GM21367 (cell line): ENCODE data around the gene SYNPR.
"Not testable (repeated sequence)": the region's sequence is repeated elsewhere in the genome, so short reads cannot be mapped to it uniquely, and the experiment has no call there.

Source experiments
- ATAC-seq: cut with Tn5 transposase; IDR thresholded peaks from one replicate; pipeline ENCODE4 v1.9.1; 2021; ENCODE audit not compliant: unreplicated experiment

The SYNPR gene

DNA sequence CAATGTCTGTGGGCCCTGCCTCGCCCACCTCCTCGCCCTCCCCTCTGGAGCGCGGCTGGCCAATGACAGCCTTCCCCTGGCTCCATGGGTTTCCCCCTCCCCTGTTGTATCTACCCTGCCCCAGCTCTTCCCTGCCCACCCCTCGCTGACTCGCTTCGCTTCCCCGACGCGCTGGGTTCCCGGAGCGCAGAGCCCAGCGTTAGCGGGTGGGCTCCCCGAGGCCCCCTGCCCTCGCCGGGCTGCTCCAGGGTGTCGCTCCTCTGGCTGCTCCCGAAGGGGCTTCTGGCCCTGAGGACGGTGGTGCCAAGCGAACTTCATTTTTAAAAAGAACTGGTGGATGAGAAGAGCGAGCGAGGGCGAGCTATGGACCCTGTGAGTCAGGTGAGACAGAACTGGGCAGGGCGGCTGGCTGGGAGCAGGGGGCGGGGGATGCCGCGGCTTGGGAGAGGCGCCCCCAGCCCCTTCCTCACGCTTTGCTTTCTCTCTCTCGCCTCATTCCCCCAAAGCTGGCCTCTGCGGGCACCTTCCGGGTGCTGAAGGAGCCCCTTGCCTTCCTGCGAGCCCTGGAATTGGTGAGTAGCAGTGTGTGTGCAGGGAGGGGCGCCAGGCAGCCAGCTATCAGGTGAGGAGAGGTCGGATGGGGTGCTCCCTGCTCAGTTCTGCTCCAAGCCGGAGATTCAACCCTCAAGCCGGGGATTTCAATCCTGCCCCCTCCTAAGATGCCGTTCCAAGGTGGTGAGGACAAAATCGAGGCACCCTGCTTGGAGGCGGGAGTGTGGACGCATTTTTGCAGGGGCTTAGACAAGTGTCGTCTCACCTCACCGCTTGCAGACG is at the start of gene SYNPR:
SYNPR (plus strand) TSS at position 138 of the 834 bp plus-strand sequence.
- no peak for ATAC-seq

DNA sequence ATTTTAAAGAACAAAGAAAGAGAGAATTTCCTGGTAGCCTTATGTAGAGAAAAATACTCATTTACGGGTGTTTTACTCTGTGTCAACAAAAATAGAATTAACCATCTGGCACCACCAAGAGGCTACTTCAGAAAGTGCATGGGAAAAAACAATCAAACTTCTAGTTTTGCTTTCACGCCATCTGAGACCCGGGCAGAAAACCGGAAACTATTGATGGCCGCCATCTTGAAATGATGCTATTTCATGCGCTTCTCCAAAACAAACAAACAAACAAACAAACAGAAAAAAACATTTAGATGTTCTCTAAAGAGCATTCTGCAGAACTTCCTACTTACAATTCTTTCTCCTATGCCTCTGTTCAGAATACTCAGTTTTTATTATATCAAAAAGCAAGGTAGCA is 49.4 kb upstream of the SYNPR start:
- peak; percentile 83 for ATAC-seq

- ATAC-seq = no peak
These were observed 48.0 kb upstream of the SYNPR start for GRCh38 chr3:63230146-63230545.

DNA sequence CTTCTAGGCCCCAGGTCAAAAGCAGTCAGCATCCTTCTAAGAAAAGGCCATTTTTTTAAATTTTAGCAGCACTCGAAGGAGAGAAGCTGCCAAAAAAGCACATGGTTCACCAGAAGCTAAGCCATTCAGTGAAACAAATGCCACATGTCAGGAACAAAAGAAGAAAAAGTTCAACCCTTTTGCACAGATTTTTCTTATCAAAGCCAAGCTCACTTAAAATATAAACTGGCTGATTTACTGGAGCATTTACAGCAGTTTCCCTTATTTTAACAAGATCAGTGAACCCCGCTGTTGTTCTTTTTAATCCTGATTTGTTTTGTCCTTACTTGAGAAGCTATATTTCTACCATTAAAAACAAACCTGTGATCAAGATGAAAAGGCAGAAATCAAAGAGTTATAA is 46.5 kb upstream of the SYNPR start:
- no peak for ATAC-seq

- ATAC-seq = no peak
These were observed 45.2 kb upstream of the SYNPR start for GRCh38 chr3:63232764-63233396.

- no peak for ATAC-seq
These were observed 37.7 kb upstream of the SYNPR start for GRCh38 chr3:63240381-63240902.

GRCh38 chr3:63242124-63242523 is 36.0 kb upstream of the SYNPR start:
- ATAC-seq = no peak

- ATAC-seq = no peak
These were observed 33.6 kb upstream of the SYNPR start for GRCh38 chr3:63244486-63244885.

DNA sequence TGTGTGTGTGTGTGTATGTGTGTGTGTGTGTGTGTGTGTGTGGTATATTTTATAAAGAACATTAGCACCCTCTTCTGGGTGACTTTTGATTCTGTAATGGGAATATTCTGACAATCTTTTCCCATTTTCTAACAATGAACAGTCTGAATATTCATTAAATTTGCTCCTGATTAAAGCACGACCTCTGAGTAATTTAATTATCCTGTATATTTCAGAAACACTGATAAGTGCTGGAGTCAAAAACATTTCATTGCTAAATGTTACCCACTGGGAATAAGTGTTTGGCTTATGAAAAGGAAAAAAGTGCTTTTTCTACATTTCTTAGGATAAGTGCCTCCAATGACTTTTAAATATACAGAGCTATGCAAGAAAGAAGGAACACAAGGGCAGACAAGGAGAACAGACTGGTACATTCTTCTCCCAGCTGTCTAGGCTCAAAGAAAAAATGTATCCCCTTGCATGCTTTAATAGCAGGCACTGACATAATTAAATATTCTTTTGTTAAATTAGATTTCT is 32.3 kb upstream of the SYNPR start:
- no peak for ATAC-seq

GRCh38 chr3:63248015-63248414 is 30.1 kb upstream of the SYNPR start:
- no peak for ATAC-seq

DNA sequence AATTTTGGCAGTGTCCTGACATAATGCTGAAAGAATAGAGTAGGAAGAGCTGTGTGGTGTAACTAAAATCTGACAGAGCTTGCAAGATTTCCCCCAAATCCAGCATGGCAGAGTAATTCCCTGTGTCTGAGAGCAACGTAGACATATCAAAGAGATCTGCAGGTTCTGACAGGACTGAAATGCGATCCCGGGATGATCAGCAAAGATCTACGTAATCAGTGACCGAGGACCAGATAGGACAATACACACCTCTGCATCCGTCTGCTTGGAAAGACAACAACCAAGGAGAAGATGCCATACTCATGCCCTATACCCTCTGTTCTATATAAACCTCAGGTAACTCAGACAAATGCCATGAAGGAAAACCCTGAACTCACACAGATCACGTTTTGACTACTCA is 26.6 kb upstream of the SYNPR start:
- ATAC-seq = no peak

- ATAC-seq = not testable (repeated sequence)
These were observed 22.3 kb upstream of the SYNPR start for GRCh38 chr3:63255819-63256218.

- ATAC-seq = no peak
These were observed 13.4 kb upstream of the SYNPR start for GRCh38 chr3:63264716-63265115.

GRCh38 chr3:63274359-63274758 is 3.7 kb upstream of the SYNPR start:
- no peak for ATAC-seq

DNA sequence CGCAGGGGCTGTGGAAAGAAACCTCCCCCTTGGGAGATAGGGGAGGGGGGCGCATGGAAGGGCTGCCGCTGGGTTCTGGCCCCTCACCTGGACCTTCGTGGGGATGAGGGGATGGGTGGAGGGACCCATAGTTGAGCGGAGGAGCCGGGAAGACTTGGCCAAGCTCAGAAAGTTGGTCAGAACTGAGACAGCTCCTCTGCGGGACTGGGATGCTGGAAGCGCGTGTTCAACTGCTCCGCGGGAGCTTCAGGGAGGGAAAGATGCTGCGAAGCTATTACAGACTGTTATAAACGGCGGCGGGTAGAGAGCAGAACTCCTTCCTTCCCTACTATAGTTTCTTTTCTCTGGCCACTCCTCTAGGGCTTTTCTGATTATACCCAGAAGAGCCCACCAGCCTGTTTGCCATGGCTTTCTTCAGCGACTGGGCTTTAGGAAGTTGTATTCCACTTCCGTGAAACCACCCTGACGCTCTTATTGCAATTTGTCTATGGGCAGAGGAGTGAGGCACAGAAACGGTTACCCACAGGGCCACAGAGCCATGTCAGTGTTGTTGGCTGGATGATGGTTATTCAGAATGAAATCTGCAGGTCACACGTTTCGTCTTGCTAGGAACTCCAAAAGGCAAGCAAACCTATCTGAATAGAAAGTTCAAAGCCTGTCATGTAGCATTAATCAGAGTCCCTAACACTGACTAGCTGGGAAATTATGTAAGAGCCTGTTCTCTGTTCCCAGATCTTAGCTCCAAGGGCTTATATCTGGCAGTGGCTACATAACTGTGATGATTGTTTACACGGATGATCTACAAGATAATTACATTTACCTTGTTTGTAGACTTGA is 1.1 kb downstream of the SYNPR start:
- ATAC-seq = no peak

DNA sequence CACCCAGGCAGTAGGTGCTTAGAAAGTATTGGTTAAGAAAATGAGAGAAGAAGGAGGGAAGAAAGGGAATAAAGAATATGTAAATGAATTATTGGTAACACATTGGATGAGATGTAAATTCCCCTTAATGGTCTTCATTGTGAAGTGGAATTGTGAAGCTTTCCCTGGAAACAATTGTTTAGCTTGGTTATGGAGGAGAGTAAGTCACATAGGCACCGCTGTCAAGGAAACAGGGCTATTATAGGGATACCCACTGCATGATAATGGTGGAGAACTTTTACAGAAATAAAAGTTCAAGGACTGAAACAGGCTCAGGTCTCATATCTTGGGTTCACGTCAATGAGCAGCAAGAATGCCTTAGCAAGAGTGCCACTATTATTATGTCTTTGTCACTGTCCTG is 9.5 kb downstream of the SYNPR start:
- ATAC-seq = no peak

DNA sequence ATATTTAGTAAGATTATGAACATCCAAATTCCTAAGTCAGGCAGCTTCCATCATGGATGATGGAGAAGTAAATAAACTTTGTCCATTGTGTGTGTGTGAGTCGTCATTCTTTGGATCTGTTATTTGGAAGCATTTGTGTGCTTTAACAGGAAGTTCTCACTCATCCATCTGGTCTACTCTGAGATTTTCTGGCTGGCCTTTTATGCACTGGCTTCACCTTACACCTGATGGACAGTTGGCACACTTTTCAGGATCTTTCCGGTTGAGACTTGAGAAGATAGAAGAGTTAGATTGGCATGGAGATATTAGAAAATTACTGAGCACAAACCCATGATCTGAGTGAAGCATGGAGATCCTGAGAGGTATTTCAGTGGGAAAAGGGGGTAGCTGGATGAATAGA is 12.6 kb downstream of the SYNPR start:
- no peak for ATAC-seq

DNA sequence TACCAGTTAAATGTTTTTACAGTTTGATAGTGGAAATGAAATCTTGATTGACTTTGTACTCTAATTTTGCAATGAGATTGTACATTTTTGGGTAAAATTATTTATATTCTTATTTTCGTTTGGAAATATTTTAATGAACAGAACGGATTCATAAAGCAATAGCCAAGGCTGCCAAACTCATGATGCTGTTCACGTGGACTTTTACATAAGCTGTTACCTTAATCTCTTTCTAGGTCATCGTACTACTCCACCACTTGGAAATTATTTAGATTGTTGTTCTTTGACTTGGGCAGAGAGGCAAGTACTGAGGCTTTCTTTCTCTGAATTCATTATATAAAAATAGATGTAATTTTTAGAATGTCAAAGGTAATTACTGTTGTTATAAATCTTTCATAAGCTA is 16.2 kb downstream of the SYNPR start:
- no peak for ATAC-seq

GRCh38 chr3:63295356-63295755 is 17.2 kb downstream of the SYNPR start:
- no peak for ATAC-seq

DNA sequence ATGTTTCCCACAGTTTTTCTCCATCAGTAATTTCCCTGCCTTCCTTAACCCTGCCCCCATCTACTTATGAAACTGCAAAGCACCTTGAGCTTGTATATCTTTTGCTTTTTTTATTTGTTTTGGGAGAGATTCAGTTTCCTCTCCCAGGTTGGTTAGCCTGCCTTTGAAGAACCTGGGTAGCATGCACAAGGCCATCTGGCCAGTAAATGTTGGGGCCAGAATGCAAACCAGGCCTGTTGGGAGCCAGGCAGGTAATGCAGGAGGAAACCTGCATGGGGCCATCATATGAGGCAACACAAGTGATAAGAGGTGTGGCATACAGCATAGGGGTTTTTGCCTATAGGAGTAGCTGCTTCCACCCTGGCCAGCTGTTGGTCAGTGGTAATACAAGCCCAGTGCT is 17.7 kb downstream of the SYNPR start:
- no peak for ATAC-seq

DNA sequence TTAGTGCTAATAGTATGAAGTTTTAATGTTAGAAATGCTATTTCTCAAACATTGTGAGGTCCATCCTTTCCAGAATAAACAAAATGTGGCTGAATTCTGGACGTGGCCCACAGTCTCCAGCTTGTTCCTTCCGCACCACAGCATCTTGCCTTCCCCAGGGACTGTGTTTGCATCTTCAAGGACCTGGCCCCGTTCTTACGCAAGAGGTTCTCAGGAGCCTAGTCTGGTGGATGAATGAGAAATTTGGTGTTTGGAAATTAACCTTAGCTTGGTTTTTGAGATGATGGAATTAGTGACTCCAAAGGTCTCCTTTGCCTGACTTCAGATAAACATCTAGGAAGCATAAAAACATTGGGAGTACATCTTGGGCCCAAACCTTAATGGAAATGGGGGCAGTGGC is 18.1 kb downstream of the SYNPR start:
- ATAC-seq = no peak
